Measurements from ENCODE around the gene KCNF1.

The KCNF1 gene

DNA sequence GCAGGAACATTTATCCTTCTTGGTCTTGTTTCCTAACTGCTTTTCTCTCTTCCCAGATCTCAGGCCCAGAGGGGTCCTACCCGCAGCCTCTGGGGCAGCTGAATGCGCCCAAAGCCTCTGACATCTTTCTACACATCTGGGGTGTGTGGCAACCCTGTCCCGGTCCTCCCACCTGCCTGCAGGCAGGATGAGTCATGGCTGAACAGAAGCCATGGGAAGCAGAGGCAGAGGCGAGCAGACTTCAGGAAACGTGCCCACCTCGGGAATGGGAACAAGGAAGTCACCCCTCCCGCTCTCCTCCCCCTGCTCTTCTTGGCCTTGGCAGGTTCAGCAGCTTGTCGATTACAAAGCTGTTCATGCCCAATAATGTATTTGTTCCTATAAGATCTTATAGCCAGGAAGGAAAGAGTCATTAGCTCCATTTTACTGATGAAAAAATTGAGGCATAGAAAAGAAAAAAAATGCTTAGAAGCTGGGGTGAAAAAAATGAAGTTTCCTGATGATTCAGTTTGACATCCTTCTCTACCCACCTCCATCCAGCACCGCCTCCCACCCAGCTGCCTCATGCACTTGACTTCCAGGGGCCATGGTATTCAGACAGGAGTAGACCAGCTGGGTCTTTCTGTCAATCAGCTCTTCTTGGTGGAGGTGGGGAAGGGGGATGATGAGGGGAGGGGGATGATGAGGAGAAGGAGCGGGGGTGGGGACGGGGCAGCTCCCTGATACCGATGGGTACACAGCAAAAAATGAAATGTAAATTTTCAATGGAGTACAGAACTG lies 10.4 kb upstream of the KCNF1 start:
- no peak for DNase-seq (ENCODE audit: low read depth in 2 of 2)

DNA sequence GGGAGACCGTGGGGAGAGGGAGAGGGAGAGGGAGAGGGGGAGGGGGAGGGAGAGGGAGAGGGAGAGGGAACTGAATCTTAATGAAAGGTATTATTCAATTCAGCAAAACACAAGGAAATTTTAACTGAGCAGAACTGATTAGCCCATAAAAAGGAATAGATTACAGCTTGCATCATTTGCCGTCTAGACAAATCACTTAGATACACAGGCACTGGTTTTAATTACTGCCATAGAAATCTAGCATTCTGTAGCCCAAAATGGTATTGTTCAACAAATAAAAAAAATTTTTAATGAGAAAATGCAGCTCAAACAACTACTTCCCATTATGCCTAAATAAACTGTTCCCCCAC lies 7.9 kb upstream of the KCNF1 start:
- no peak for DNase-seq (ENCODE audit: low read depth in 2 of 2)

DNA sequence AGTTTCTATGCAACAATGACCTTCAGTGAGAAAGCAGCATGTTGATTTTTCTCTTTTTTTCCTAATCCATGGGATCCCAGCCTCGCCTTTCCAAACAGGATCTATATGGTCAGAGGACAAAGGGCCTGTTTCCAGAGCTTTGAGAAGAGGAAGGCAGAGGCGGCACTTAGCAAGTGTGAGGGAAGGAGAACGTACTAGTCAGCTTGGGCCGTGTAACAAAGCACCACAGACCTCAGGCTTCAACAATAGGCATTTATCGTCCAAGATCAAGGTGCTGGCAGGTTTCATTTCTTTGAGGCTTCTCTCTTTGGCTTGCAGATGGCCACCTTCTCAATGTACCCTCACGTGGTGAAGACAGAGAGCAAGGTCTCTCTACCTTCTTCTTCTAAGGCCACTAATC lies 7.3 kb upstream of the KCNF1 start:
- DNase-seq (ENCODE audit: low read depth in 2 of 2), result no peak

DNA sequence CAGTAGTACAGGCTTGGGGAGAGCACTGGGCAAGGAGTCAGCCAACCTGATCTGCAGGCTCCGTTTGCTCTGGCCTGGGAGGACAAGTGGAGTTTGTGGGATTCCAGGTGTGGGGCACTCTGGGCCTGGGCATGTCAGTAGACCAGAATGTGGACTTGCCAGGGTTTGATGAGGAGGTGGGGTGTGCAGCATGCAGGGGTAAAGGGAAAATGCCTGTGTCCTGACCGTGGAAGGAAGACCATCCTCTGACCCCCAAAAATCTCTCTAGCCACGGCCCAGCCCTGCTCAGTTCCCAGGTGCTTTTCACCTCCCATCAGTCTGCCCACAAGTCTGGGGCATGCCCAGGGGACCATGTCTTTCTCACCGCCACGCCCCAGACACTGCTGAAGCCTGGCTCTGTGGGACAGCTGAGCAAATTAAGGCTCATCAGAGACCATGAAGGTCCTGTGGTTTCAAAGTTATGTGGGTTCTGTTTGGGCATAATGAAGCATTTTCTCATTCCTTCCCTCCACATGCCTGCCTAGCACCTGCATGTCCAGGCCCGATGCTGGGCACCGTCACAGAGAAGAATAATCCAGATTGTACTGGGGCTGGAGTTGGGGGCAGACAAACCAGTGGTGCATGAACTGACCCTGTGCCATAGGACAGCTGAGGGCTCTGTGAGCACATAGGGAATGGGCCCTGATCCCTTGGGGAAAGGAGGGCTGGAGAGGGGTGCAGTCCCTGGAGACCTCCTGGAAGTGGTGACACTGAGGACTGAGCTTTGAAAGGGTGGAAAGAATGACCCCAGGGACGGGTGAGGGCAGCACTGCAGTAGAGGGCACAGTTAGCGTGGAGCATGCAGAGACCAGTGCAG lies 6.5 kb upstream of the KCNF1 start:
- no peak for DNase-seq (ENCODE audit: low read depth in 2 of 2)

DNA sequence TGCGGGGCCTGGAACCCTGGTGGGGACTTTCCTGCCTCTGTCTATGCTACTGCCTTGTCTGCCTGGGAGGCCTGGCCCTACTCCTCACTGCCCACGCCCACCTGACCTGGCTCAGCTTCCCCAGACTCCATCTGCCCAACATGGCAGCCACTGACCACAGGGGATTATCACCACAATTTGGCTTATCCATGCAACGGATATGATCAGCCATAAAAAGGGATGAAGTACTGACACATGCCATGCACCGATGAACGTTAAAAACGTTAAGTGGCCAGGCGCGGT lies 5.9 kb upstream of the KCNF1 start:
- no peak for DNase-seq (ENCODE audit: low read depth in 2 of 2)

DNA sequence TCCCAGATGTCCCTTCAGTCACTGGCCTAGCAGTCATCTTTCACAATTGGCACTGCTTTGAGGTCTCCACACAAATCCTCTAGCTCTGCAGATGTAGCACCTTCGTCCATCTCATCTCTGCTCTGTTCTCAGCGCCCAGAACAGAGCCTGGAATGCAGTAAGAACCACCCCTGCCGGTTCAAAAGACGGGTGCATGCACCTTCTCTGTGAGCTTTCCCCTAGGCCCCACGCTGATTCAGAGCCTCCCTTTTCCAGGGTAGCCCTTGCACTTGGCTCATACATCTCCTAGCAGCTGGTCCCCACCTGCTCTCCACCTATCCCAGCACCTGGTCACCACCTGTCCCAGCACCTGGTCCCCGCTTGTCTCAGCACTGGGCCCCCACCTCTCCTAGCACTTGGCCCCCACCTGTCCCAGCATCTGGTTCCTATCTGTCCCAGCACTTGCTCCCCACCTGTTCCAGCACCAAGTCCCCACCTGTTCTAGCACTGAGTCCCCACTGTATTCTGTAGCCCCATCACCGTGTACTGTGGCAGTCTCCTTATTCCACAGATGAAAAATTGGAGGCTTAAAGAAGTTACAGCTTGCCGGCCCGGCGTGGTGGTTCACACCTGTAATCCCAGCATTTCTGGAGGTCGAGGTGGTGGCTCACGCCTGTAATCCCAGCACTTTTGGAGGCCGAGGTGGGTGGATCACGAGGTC lies 4.7 kb upstream of the KCNF1 start:
- no peak for DNase-seq (ENCODE audit: low read depth in 2 of 2)

DNA sequence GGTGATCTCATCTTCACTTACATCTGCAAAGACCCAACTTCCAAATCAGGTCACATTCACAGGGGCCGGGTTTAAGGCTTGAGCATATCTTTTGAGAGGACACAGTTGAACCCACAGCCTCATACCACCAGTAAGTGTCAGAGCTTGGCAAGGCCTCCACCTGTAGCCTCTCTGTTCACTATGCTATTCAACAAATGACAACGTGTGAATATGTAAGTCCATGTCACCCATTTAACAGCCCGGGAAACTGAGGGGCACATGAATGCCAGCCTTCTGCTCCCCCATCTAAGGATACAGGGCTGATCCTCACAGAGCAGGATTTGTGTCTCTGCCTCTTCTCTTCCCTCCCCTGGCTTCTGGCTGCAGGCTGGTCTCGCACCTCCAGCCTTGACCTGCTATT lies 3.5 kb upstream of the KCNF1 start:
- no peak for DNase-seq (ENCODE audit: low read depth in 2 of 2)

DNA sequence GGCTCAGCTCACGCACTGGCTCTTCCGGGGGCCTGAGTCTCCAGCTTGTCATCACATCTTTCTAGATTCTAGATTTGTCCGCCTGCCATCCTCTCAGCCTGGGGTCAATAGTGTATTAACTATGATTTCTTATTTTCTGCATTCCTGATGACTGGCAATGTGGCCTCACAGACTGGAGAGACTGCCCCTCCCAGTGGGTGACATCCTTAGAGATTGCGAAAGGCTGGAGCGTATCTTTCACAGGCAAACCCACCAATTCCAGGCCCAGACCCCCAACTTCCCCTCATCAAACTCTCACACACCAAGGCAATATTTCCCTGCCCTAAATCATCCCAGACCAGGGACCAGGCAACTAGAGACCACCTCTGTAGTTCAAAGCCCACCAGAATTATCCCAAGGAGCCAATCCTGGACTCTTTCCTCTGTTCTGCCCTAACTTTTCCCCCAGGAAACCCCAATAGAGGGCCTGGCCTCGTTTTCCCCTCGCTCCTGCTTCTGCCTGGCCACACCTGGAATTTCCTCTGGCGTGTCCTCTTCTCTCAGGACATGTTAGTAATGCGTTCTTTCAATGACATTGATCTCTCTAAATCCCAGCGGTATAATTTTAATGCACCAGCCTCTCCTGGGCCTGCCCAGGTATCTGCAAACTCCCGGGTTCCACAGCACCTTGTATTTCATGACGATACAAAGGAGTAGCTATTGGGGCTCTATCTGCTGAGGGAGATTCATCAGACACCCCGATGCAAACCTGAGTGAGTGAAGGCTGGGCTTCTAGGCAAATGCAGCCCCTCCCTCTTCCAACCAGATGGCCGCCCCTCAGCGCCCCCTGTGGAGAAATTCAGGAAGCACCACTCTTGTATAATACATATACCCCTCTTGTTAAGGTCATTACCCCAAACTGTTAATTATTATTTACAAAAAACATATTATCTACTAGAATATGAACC lies 2.4 kb upstream of the KCNF1 start:
- no peak for DNase-seq (ENCODE audit: low read depth in 2 of 2)

DNA sequence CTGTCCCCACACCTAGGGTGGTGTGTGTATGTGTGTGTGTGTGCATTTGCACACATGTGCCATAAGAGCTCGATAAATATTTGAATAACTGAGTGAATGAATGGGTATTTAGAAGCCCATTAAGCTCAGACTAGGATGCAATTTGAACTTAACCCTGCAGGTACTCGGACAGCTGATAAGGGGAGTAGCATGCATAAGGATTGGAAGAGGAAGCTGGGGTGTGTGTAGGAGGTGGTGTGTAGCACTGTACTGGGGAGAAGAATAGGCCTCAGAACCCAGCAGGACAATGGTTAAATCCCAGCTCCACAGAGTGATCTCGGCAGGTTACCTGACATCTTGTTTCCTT lies 1.8 kb upstream of the KCNF1 start:
- DNase-seq (ENCODE audit: low read depth in 2 of 2), result no peak

DNA sequence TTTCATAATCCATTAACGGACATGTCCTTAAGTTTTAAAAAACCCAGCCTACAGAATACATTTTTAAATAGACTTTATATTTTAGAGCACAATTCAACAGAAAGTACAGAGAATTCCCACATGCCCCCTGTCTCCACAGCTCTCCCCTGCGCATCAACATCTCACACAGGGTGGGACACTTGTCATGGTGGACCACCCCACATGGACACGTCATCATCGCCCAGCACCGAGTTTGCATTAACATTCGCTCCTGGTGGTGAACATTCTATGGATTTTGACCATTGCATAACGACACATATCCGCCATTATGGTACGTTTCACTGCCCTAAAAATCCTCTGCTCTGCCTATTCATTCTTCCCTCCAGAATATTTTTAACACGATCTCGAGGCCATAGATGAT lies 1.1 kb upstream of the KCNF1 start:
- no peak for DNase-seq (ENCODE audit: low read depth in 2 of 2)

DNA sequence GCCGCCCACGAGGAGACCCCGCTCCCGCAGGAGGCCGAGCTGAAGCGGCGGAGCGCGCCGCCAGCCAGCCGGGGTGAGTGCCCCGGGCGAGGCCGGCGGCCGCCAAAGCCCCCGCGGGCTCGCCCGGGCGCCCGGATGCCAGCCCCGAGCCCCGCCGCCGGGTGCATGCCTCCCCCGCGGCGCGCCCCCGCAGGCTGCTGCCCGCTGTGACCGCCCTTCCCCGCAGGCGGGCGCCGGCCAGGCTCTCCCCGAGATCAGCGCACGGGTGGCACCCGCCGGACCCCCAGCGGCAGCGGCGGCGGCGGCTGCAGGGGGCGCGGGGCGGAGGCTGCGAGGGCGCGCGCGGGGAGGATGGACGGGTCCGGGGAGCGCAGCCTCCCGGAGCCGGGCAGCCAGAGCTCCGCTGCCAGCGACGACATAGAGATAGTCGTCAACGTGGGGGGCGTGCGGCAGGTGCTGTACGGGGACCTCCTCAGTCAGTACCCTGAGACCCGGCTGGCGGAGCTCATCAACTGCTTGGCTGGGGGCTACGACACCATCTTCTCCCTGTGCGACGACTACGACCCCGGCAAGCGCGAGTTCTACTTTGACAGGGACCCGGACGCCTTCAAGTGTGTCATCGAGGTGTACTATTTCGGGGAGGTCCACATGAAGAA lies 470 bp downstream of the KCNF1 start:
- DNase-seq (ENCODE audit: low read depth in 2 of 2), result no peak

DNA sequence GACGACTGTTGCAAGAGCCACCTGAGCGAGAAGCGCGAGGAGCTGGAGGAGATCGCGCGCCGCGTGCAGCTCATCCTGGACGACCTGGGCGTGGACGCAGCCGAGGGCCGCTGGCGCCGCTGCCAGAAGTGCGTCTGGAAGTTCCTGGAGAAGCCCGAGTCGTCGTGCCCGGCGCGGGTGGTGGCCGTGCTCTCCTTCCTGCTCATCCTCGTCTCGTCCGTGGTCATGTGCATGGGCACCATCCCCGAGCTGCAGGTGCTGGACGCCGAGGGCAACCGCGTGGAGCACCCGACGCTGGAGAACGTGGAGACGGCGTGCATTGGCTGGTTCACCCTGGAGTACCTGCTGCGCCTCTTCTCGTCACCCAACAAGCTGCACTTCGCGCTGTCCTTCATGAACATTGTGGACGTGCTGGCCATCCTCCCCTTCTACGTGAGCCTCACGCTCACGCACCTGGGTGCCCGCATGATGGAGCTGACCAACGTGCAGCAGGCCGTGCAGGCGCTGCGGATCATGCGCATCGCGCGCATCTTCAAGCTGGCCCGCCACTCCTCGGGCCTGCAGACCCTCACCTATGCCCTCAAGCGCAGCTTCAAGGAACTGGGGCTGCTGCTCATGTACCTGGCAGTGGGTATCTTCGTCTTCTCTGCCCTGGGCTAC lies 1.2 kb downstream of the KCNF1 start:
- DNase-seq (ENCODE audit: low read depth in 2 of 2), result no peak

DNA sequence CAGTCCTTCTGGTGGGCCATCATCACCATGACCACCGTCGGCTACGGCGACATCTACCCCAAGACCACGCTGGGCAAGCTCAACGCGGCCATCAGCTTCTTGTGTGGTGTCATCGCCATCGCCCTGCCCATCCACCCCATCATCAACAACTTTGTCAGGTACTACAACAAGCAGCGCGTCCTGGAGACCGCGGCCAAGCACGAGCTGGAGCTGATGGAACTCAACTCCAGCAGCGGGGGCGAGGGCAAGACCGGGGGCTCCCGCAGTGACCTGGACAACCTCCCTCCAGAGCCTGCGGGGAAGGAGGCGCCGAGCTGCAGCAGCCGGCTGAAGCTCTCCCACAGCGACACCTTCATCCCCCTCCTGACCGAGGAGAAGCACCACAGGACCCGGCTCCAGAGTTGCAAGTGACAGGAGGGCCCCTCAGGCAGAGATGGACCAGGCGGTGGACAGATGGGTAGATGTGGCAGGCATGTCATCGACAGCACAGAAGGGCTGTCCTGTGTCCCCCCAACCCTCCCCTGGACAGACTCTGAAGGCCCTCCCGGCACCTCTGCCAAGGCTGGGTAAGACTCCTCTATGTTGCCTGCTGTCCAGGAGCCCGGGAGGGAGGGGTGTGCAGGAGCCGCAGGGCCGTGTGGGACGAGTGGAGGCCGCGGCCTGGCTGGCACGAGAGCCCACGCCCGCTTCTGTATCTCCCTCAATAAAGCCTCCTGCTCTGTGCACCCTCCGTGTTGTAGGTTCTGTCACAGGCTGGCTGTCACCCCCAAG lies 2.0 kb downstream of the KCNF1 start:
- no peak for DNase-seq (ENCODE audit: low read depth in 2 of 2)

DNA sequence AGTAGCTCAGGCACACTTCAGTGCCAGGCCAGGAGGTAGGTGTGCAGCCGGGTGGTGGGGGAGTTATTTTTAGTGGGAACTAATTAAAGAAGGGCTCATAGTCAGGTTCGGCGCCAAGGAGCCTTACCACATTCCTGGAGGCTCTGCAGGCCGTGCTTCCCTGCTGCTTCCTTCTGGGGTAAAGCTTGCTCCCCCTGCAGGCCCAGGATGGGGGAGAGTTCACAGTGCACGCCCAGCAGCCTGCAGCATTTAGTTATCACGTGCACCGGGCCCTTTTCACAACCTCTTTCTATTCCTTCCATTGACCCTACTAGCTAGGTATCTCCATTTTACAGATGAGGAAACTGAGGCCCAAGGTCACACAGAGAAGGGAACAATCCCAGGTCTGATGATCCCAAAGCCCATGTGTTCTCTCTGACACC lies 2.5 kb downstream of the KCNF1 start:
- no peak for DNase-seq (ENCODE audit: low read depth in 2 of 2)

DNA sequence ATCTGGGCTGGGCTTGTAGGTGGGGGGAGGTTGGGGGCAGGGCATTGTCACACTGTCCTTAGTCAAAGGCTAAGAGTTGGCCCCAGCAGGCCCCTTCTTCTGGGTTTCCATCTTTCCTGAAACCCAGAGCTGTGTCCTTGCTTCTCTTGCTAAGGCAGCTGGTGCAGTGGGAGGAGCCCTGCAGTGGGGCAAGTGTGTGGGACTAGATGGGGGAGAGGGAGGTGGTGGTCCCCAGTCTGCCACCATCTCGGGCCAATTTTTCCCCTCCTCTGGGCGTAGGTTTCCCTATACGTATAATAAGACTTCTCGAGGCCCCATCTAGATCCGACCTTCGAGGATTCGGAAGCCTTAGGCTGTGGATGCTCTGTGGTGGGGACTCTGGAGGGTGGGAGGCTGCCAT lies 3.5 kb downstream of the KCNF1 start:
- DNase-seq (ENCODE audit: low read depth in 2 of 2), result no peak

DNA sequence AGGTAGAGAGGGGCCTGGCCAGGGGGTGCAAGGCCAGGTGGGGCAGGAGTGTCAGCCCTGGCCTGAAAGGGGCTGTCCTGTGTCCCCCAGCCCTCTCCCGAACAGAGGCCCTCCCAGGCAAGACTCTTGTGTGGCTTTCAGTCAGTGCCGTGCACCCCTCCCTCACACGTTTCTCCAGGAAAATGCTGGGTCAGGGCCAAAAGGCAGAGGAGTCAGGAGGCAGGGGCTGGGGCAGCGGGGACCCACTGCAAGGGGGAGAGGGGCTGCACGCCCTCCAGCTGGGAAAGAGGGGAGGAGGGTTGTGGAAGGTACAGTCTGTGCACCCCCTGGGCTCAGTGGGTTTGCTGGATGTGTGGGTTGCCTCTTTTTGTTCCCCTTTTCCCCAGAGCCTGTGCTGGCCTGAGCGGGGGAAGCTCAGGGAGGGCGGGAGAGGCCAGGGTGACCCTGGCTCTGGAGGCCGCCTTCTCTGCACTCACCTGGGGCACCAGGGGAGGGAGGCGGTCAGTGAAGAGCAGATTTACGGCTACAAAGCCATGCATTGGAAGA lies 4.1 kb downstream of the KCNF1 start:
- no peak for DNase-seq (ENCODE audit: low read depth in 2 of 2)

DNA sequence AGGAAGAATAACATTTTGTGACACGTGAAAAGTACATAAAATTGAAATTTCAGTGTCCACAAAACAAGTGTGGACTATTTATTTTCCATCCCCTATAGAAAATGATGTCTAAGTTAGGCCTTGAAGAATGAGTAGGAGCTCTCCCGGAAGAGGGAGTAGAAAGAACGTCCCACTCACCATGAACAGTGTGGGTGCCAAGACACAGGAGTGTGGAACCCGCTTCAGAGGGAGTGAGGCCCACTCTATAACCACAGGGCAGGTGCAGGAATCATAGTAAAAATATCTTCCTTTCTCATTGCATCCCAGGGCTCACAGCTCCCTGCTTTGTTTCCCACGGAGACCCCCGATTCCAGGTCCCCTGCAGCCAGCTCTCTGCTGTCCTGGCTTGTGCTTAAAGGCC lies 5.2 kb downstream of the KCNF1 start:
- no peak for DNase-seq (ENCODE audit: low read depth in 2 of 2)

DNA sequence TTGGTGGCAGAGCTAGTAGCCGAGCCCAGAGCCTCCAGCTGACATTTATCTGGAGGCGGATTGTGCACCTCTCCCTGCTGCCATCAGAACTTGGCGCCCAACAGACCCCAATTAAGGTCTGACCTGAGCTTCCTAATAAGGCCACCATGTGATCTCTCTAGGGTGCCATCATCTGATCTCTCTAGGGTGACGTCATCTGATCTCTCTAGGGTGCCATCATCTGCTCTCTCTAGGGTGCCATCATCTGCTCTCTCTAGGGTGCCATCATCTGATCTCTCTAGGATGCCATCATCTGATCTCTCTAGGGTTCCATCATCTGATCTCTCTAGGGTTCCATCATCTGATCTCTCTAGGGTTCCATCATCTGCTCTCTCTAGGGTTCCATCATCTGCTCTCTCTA lies 6.2 kb downstream of the KCNF1 start:
- DNase-seq (ENCODE audit: low read depth in 2 of 2), result no peak

DNA sequence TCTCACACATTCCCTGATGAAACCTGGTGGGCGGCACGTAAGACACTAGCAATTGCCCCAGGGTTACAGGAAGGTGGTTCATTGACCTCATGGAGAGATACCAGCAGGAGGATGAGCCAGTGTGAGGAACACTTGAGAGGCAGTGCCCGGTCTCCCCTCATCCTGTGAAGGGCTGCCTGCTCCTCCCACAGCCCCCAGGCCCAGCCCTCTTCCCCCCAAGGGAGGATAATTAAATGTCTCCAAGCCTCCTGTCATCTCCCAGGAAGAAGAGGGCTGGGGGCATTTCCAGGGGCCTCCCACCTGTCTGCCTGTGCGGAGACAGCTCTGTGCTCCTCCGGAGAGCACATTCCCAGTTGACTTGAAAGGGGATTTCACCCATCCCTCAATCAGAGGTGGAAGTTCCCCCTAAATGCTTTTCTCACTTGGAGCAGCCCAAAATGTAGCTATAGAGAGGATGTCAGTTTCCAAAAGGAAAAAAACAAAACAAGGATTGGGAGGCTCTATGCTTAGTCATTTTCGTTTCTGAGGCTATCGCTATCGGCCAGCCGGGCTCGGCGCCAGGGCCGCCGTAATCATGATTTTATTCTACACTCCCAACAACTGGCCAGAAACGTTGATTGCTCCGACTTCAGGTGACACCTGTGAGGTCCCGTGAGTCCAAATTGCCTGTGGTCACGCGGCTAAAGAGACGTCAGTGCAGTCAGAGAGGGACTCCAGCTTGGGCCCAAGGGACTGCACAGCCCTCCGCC lies 7.1 kb downstream of the KCNF1 start:
- DNase-seq (ENCODE audit: low read depth in 2 of 2), result no peak

Measured in fibroblast of skin of left quadriceps (primary cell).